ENCODE measurements around the gene MORF4L2.

MORF4L2 gene

DNA sequence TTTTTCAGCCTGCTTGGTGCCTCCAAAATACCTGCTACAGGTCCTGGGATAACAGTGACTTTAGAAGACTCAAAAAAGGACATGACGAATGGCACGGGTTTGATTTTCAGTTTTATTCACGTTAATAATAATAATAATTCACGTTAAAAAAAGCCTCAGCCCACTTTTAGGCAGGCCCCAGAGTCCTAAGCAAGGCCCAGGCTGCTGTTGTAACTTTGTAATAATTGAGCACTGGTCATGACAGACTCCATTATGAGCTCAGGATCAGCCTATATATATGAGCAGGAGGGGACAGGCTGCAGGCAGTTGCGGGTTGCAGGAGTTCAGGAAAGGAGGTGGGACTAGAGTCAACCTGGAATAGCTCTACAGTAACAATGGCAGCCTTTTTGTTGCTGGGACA, 24.1 kb upstream of the MORF4L2 start, which contains the start of gene TMEM31:
TMEM31 (plus strand) TSS at position 301 of the 400 bp plus-strand sequence. CDS start 1,350 bp downstream, outside the sequence.
- TF ChIP-seq TAF1 (IDR thresholded peaks at IDR 0.05; ENCODE audit: borderline replicate concordance, low read depth, low read length), result no peak
- TF ChIP-seq POLR2A (IDR thresholded peaks at IDR 0.05; ENCODE audit: low read depth, low read length), result no peak
- TF ChIP-seq POLR2AphosphoS5 (IDR thresholded peaks at IDR 0.05; ENCODE audit: low read depth, low read length), result no peak
- FAIRE-seq (no peak), DNase-seq (ENCODE audit: insufficient read length) (no peak)

DNA sequence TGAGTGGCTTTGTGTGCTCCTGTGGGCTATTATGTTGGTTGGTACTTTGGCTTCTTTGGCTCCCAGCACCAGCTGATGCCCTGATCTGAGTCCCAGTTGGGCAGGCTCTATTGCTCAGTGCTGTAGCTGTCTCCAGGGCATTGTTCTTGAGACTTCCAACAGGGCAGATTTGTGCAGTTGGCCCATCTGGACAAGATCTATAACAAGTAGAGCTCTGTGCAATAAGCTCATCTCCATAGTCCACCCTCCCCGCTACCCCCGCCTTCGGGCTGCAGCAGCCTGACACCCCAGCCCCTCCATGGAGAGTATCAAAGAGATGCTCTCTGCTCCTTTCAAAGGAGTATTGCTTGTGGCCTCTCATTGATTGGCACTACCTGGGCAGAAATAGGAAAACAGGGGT, 18.4 kb upstream of the MORF4L2 start:
- TF ChIP-seq POLR2A (IDR thresholded peaks at IDR 0.05; ENCODE audit: low read depth, low read length) (no peak), POLR2AphosphoS5 (IDR thresholded peaks at IDR 0.05; ENCODE audit: low read depth, low read length) (no peak), TAF1 (IDR thresholded peaks at IDR 0.05; ENCODE audit: borderline replicate concordance, low read depth, low read length) (no peak)
- DNase-seq (ENCODE audit: insufficient read length), result no peak
- no peak for FAIRE-seq

DNA sequence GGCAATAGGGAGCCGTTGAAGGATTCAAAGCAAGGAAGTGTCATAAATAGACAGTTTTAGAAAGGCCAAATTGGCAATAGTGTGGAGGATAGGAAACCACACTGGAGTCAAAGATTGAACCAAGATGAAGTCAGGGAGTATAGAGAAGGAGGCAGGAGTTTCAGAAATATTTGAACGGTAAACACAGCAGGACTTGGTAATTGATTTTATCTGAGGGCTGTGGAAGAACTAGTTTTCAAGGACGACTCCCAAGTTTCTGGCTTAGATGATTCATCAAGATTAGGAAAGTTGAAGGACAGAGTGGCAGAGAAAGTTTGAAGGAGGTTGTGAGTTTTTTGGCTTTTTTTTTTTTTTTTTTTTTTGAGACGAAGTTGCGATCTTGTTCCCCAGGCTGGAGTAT, 12.7 kb upstream of the MORF4L2 start:
- FAIRE-seq, result no peak

DNA sequence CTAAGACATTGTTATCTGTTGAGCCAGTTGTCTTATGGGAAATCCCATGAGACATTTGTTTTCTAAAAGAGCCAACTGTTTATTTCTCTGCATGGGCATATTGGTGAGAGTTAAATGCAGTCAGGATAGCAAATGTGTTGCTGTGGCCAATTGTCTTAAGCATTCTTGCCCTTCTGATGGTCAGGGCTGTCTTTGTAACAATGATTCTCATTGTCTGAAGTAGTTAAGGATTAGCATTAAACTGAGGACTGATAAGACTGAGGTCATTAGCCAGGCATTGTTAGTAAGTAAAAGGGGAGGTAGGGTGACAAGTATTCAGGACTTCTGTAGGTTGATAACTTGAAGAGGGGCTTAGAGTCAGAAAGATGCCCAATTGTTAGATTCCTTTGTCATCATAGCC, 11.2 kb upstream of the MORF4L2 start:
- TF ChIP-seq TAF1 (IDR thresholded peaks at IDR 0.05; ENCODE audit: borderline replicate concordance, low read depth, low read length) (no peak), POLR2A (IDR thresholded peaks at IDR 0.05; ENCODE audit: low read depth, low read length) (no peak), POLR2AphosphoS5 (IDR thresholded peaks at IDR 0.05; ENCODE audit: low read depth, low read length) (no peak)
- FAIRE-seq (no peak), DNase-seq (ENCODE audit: insufficient read length) (no peak)

More for the DNA sequence above, 12.7 kb upstream of the MORF4L2 start:
- no peak for DNase-seq (ENCODE audit: insufficient read length)
- TF ChIP-seq POLR2AphosphoS5 (IDR thresholded peaks at IDR 0.05; ENCODE audit: low read depth, low read length) (no peak), TAF1 (IDR thresholded peaks at IDR 0.05; ENCODE audit: borderline replicate concordance, low read depth, low read length) (no peak), POLR2A (IDR thresholded peaks at IDR 0.05; ENCODE audit: low read depth, low read length) (no peak)

DNA sequence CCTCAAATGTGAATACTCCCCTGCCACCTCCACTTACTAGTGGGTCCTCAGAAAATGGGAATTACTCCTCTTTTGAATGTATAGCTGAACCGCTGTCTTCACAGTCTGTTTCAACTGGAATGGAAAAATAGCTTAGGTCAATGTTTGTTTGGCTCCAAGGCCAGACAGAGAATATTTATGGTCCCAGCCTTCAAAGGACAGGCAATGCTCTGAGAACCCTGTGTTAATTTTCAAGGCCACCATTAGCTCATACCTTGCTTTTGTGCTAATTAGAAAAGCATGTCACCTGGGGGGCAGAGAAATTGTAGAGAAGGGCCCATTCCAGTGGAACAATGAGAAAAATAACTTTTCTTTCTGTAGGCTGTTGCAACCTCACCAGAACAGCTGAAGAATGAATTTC, 4.6 kb upstream of the MORF4L2 start:
- DNase-seq (ENCODE audit: insufficient read length) (no peak), FAIRE-seq (no peak)
- TF ChIP-seq POLR2AphosphoS5 (IDR thresholded peaks at IDR 0.05; ENCODE audit: low read depth, low read length), result no peak
- no peak for TF ChIP-seq POLR2A (IDR thresholded peaks at IDR 0.05; ENCODE audit: low read depth, low read length)
- no peak for TF ChIP-seq TAF1 (IDR thresholded peaks at IDR 0.05; ENCODE audit: borderline replicate concordance, low read depth, low read length)

DNA sequence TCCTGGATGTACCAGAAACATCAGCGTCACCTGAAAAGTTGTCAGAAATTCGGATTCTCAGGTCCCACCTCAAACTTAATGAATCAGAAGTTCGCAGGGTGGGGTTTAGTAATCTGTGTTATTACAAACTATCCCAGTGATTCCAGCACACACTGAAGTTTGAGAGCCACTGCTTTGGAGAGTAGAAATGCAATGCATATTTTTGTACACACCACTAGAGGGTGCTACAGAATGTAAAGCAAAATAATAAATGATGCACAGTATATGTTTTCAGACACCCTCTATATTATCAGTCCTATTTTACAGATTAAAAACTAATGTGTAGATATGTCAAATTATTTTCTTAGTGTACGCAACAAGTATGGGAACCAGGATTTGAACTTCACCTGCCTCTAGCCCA, 2.4 kb upstream of the MORF4L2 start:
- DNase-seq (ENCODE audit: insufficient read length) (no peak), FAIRE-seq (peak; percentile 82)
- TF ChIP-seq POLR2AphosphoS5 (IDR thresholded peaks at IDR 0.05; ENCODE audit: low read depth, low read length) (no peak), TAF1 (IDR thresholded peaks at IDR 0.05; ENCODE audit: borderline replicate concordance, low read depth, low read length) (no peak), POLR2A (IDR thresholded peaks at IDR 0.05; ENCODE audit: low read depth, low read length) (no peak)

DNA sequence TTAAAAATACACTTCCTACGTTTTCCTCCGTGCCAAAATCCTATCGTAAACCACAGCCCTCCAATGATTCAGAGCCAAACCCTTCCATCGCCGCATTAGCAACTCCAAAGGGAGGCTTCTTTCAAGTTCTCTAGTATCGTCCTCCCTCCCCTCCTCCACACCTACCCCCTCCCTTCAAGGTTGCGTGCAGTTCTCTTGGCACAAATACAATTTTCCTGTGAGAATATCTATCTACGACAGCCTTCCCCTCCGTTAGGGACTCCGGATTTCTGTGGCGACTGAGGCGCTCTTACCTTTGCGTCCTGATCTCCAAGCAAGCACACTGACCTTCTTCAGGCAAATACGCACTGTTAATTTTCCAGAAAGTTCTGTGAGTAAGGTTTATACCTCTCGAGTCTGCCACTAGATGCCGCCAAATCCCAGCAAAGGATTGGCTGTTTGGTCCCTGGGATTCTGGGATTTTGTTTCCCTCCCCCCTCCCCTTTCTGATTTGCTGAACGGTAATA, 1.2 kb upstream of the MORF4L2 start:
- TF ChIP-seq TAF1 (IDR thresholded peaks at IDR 0.05; ENCODE audit: borderline replicate concordance, low read depth, low read length) (no peak), POLR2A (IDR thresholded peaks at IDR 0.05; ENCODE audit: low read depth, low read length) (no peak), POLR2AphosphoS5 (IDR thresholded peaks at IDR 0.05; ENCODE audit: low read depth, low read length) (no peak)
- DNase-seq (ENCODE audit: insufficient read length) (no peak), FAIRE-seq (peak; percentile 87)

DNA sequence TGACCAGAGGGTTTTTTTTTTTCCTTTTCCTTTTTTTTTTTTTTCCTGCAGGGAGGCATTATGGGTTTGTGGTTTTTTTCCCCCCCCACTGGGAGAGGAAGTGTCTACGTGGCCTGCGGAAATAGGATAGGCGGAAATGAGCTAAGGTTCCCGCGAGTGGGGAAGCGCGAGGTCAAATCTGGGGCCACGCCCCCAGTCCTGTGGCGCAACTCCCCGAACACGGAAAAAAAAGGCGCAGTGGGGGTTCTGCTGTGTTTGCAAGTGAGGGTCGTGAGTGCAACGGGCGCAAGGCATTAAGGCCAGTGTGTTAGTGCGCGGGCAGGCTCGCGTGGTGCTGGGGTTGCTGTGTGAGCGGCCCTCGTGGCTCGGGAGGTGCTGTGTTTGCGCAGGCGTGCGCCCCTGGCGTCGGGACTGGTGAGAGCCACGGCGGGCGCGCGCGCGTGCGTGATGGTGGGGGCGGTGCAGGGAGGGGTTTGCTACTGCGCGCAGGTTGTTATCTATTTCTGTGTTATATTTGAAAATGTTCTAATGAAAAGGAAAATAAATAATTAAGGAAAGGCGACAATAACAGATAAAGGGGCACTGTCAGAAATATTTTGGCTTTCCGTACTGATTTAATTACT, 685 bp upstream of the MORF4L2 start:
- FAIRE-seq (peak; percentile 82), DNase-seq (ENCODE audit: insufficient read length) (peak; percentile 36)
- TF ChIP-seq POLR2A (IDR thresholded peaks at IDR 0.05; ENCODE audit: low read depth, low read length), result peak; percentile 71; the same call in 1 of the 2 replicates
- no peak for TF ChIP-seq TAF1 (IDR thresholded peaks at IDR 0.05; ENCODE audit: borderline replicate concordance, low read depth, low read length)
- peak; percentile 74; the same call in 1 of the 2 replicates for TF ChIP-seq POLR2AphosphoS5 (IDR thresholded peaks at IDR 0.05; ENCODE audit: low read depth, low read length)

DNA sequence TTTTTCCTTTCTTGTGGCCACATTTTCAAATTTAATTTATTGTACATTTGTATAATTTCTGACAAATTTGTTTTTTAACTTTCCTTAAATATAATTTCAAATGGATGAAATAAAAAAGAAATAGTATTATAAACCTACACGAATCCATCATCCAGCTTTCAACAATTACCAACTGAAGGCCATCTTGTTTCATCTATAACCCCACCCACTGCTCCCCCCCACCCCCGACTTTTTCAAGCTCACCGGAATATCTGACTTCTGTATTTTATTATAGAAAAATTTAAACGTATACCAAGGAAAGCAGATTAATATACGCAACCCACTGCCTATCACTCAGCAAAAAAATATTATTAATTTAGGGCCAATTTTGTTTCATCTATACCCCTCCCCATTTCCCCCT, 1.1 kb downstream of the MORF4L2 start:
- no peak for FAIRE-seq
- DNase-seq (ENCODE audit: insufficient read length), result no peak
- no peak for TF ChIP-seq TAF1 (IDR thresholded peaks at IDR 0.05; ENCODE audit: borderline replicate concordance, low read depth, low read length)
- TF ChIP-seq POLR2AphosphoS5 (IDR thresholded peaks at IDR 0.05; ENCODE audit: low read depth, low read length), result no peak
- TF ChIP-seq POLR2A (IDR thresholded peaks at IDR 0.05; ENCODE audit: low read depth, low read length), result no peak

DNA sequence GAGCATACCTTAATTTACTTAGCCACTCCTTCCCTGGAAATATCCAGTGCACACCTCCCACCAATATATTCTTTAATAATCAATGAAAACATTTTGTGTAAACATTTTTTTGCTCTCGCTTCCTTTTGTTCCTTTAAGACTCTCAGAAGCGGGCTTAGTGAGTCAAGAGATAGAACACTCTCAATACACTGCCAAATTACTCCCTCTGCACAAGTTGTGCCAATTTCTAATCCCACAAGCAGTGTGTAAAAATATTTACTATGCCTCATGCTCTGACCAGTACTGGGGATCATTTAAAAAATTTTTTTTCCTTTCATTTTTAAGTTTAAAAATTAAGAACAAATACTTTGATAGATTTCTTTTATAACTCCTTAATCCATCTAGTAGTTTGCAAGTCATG, 5.1 kb downstream of the MORF4L2 start:
- FAIRE-seq (no peak), DNase-seq (ENCODE audit: insufficient read length) (no peak)
- TF ChIP-seq POLR2A (IDR thresholded peaks at IDR 0.05; ENCODE audit: low read depth, low read length) (no peak), TAF1 (IDR thresholded peaks at IDR 0.05; ENCODE audit: borderline replicate concordance, low read depth, low read length) (no peak), POLR2AphosphoS5 (IDR thresholded peaks at IDR 0.05; ENCODE audit: low read depth, low read length) (no peak)

DNA sequence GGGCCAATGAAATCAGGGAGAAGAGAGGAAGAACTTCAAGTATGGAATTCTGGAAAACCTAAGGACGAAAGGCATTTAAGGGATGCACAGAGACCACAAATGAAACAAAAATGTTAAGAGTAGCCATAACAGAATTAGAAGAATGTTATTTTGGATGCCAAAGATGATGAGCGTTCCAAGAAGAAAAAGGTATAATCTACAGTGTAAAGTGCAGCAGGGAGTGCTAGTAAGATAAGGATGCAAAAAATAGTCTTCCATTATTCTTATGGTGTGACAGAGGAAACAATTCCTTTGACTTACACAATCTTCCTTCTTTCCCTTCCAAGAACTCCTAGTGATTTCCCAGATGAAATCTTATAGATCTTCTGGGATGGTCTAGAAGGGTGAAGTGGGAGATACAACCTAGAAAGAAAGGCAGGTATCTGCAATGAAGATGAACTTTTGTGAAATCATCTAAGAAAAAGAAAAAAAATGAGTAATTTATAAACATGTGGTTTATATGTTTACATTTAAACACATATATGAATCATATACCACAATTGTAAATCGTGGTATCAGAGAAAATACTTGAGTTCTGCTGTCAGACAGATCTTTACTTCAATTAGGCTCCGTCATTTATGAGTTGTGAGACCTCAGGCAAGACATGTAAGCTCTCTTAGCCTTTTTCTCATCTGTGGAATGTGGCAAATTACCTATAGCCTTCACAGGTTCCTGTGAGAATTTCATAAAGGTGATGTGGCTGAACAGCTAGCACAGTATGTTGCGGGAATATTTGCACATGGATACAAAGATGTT, 8.1 kb downstream of the MORF4L2 start:
- DNase-seq (ENCODE audit: insufficient read length) (no peak), FAIRE-seq (no peak)
- TF ChIP-seq POLR2A (IDR thresholded peaks at IDR 0.05; ENCODE audit: low read depth, low read length) (no peak), TAF1 (IDR thresholded peaks at IDR 0.05; ENCODE audit: borderline replicate concordance, low read depth, low read length) (no peak), POLR2AphosphoS5 (IDR thresholded peaks at IDR 0.05; ENCODE audit: low read depth, low read length) (no peak)
